Spinal cord (tissue), 10 donors: ENCODE results near the gene SUN1. TPM values are rescaled to one million over a fixed set of nuclear protein-coding genes. Genes with fewer than 3 reads are reported as not detected.
A peak's percentile ranks its signal among the peaks of the same experiment; 100 is the strongest.

Source experiments
- DNase-seq, 6 donors: peaks; one replicate each; pipeline versions ENCODE4 v3.0.0 to v3.0.0-alpha.2; 2013 to 2015; ENCODE audit warnings: low spot score in 6 of 6, low read depth in 4 of 6
- H3K27ac ChIP-seq: one replicate; pipeline ENCODE4 v1.5.1; 2013; ENCODE audit warnings: low read depth, low read length, control low read depth
- H3K27me3 ChIP-seq: one replicate; pipeline ENCODE4 v1.6.1; 2013; ENCODE audit warnings: low read length; ENCODE audit not compliant: control insufficient read depth, insufficient read depth
- H3K36me3 ChIP-seq: one replicate; pipeline ENCODE4 v1.6.1; 2013; ENCODE audit warnings: low read length; ENCODE audit not compliant: control insufficient read depth, insufficient read depth
- H3K4me1 ChIP-seq: one replicate; pipeline ENCODE4 v1.6.1; 2013; ENCODE audit warnings: low read length; ENCODE audit not compliant: control insufficient read depth, insufficient read depth
- H3K4me3 ChIP-seq: one replicate; pipeline ENCODE4 v1.5.1; 2013; ENCODE audit warnings: low read depth, low read length, control low read depth
- H3K9me3 ChIP-seq: one replicate; pipeline ENCODE4 v1.6.1; 2013; ENCODE audit warnings: low read length; ENCODE audit not compliant: control insufficient read depth, insufficient read depth
- WGBS: methylation state at CpG from one replicate; pipeline ENCODE4 v1.1.5; 2013; ENCODE audit warnings: missing lambda C conversion rate; ENCODE audit not compliant: insufficient coverage; 5-methylcytosine and 5-hydroxymethylcytosine counted together
- polyA plus RNA-seq, 2 donors: library from polyadenylated mRNA; unstranded; fragments of 120-200 nt; gene quantifications; one replicate each; pipeline ENCODE4 v1.2.1, GENCODE V29; 2013; ENCODE audit not compliant: insufficient read length in 2 of 2
- total RNA-seq, 2 donors: library from RNA; depleted of rRNA in 1 of 2; stranded (reverse); fragments of 120-200 nt in 1 of 2; fragments of >200 nt in 1 of 2; gene quantifications; one replicate each; pipeline versions ENCODE4 v1.2.3 to v1.2.4, GENCODE V29; 2013 to 2014
- donor health status: healthy.

SUN1 gene
- total and polyA plus RNA-seq, 4 donors = 114 to 185 (median 170) TPM

DNA sequence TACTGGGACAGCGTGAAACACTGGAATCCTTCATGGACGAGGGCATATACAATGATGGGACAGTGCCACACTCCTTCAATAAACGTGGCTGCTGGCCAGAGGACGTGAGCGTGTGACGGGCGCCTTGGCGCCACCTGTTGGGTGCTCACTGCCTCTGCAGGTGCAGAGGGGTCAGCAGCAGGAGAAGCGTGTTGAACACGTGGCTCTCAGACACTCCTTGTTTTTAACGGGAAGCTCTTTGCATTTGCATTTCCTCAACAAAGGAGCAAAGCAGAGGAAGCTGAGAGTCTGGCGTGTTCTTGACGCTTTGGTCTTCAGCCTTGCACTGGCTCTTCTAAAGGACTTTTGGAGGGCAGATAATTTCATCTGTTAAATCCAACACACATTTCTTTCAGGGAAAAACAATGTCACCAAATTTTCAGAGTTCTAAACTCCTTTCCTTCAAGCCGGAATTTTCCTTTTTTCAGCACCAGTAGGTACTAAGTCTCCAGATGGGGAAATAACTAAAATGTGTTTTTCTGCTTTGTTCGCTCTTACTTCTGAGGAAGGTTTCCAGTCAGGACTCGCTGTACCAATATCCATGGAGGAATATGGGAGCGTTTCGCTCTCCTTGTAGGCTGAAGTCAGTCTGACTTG, 41.2 kb downstream of the SUN1 start:
- H3K27ac ChIP-seq = peak overlapping the region; percentile 57
- no peak overlapping the region for H3K4me3 ChIP-seq
- WGBS = 25% methylated on average over 17 of the region's 18 CpGs
- H3K36me3 ChIP-seq = peaks cover 64% of the 10 kb centered on the region
- no peaks in the 10 kb centered on the region for H3K9me3 ChIP-seq
- no peaks in the 10 kb centered on the region for H3K27me3 ChIP-seq
- peak in 5 of 6 donors; percentile 33 to 88 (median 59) for DNase-seq
- peaks cover 20% of the 10 kb centered on the region for H3K4me1 ChIP-seq

DNA sequence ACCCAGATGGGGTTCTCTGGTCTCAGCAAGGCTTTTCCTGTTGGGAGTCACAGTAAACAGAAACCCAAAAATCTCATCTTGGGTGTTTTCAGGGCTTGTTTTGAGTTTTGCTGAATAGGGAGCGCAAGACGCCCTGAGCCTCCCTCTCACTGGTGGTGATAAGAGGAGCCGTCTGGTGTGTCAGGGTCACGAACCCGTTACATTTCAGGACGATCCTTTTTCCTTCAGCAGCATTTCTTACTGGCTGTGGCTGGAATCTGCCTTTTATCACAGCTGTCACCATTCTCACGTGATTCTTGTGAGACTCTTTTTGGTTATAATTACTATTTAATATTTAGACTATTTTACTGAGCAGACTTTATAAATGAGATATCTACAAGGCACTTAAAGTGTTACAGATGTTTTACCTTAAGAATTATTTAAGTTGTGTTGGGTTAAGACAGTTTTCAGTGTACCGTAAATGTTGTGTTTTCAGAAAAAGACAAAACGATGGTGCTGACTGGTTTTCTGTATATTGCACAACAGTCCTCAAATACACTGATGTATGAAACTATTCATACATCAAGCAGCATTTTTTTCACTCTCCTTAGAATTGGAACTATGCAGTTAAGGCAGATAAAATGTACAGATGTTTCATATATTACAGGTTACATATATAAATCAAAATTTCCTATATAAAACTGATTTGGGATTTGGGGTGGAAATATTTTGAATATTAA, 41.9 kb downstream of the SUN1 start:
- peaks cover 66% of the 10 kb centered on the region for H3K36me3 ChIP-seq
- H3K4me1 ChIP-seq = peaks cover 27% of the 10 kb centered on the region
- 60% methylated on average over 1 of the region's 9 CpGs for WGBS
- H3K27me3 ChIP-seq = no peaks in the 10 kb centered on the region
- H3K4me3 ChIP-seq = no peak overlapping the region
- DNase-seq = no peak
- H3K27ac ChIP-seq = peak overlapping the region; percentile 57
- H3K9me3 ChIP-seq = no peaks in the 10 kb centered on the region

DNA sequence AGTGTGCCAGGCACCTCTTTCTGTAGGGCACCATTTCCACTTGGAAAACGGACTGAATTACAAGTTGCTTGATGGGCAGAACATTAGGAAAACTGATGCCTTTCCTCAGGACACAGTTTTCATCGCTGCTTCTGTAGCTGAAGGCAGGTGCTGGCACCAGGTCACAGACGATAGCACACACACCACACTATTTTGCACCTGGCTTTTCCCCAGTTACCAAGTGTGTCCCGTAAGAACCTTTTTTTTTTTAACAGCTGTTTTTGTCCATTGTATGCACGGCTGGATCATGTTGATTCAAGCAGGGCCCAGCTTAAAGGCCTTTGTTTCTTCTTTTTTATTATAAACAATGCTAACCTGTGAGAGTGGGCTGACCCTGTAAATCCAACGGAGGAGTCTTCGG, 42.8 kb downstream of the SUN1 start:
- H3K4me1 ChIP-seq = peaks cover 29% of the 10 kb centered on the region
- H3K36me3 ChIP-seq = peaks cover 59% of the 10 kb centered on the region
- DNase-seq = no peak
- 81% methylated on average over 6 of the region's 7 CpGs for WGBS
- no peak overlapping the region for H3K4me3 ChIP-seq
- H3K27me3 ChIP-seq = no peaks in the 10 kb centered on the region
- no peak overlapping the region for H3K27ac ChIP-seq
- no peaks in the 10 kb centered on the region for H3K9me3 ChIP-seq

DNA sequence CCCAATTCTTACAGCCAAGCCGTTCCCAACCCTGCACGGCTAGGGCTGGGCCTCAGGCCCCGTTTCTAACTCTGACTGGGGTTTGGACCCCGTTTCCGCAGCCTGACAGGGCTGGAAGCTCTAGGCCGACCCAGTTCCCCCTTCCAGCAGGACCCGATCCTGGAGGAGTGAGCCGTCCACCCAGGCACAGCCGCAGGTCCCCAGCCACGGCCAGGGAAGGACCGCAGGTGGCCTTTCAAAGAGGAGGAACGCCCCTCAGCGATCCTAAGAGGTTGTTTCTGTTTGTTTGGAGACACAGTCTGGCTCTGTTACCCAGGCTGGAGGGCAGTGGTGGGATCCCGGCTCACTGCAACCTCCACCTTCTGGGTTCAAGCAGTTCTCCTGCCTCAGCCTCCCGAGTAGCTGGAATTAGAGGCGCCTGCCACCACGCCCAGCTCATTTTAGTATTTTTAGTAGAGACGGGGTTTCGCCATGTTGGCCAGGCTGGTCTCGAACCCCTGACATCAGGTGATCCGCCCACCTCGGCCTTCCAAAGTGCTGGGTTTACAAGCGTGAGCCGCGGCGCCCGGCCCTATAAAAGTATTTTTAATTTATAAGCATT, 43.3 kb downstream of the SUN1 start:
- Histone ChIP-seq H3K27ac (peak overlapping the region; percentile 69), H3K27me3 (no peaks in the 10 kb centered on the region), H3K4me1 (peaks cover 29% of the 10 kb centered on the region), H3K36me3 (peaks cover 57% of the 10 kb centered on the region), H3K9me3 (no peaks in the 10 kb centered on the region), H3K4me3 (peak overlapping the region; percentile 36)
- no peak for DNase-seq
- WGBS = 87% methylated on average over 14 of the region's 27 CpGs

DNA sequence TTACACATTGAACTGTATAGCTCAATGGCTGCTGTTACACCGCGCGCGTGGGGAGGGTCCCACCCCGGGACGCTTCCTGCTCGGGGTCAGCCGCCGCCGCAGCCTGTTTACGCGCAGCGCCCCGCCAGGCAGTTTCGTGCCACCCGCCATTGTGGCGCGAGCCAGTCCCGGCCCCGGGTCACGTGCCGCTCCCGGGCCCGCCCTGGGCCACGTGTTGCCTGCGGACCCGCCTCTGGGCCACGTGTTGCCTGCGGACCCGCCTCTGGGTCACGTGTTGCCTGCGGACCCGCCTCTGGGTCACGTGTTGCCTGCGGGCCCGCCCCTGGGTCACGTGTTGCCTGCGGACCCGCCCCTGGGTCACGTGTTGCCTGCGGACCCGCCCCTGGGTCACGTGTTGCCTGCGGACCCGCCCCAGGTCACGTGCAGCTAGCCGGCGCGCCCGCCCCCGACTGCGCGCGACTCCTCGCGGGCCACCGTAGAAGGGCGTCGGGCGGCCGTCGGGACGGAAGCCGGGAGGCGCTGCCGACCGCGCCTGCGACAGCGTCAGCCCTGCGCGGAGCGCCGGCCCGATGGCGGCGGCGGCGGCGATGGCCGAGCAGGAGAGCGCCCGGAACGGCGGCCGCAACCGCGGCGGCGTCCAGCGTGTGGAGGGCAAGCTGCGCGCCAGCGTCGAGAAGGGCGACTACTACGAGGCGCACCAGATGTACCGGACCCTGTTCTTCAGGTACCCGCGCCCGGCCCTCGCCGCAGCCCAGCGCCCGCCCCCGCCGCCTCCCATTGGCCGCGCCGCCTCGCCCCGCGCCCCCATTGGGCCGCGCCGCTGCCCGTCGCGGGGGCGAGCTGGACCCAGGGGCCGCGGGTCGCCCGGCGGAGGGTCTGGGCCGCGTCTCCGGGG, 44.0 kb downstream of the SUN1 start, which contains the start of gene GET4:
Gene GET4 (plus strand): TSS at position 478 of the 895 bp plus-strand sequence. CDS start 92 bp downstream, at position 570.
- peak; percentile 80 to 98 (median 88) for DNase-seq
- Histone ChIP-seq H3K9me3 (no peaks in the 10 kb centered on the region), H3K27ac (peak within 1 kb of the TSS; percentile 75), H3K4me1 (peaks cover 29% of the 10 kb centered on the region), H3K4me3 (peak within 1 kb of the TSS; percentile 86), H3K27me3 (no peaks in the 10 kb centered on the region), H3K36me3 (peaks cover 53% of the 10 kb centered on the region)
- under 1% methylated on average over 129 of the region's 129 CpGs for WGBS

DNA sequence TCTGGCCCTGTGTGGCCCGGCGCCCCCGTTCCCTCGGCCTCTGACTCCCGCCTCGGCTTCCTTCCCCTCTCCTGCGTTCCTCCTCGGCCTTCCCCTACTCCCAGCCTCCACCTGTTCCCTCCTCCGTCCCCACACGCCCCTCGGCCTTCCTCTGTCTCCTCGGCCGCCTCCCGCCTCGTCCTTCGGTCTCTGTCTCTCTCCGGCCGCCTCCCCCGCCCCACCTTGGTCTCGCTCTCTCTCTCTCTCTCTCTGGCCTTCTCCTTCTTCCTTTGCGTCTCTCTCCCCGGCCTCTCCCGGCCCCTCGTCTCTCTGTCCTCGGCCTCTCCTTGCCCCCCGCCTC, 44.7 kb downstream of the SUN1 start:
- Histone ChIP-seq H3K27ac (peak overlapping the region; percentile 75), H3K9me3 (no peaks in the 10 kb centered on the region), H3K27me3 (no peaks in the 10 kb centered on the region), H3K4me3 (peak overlapping the region; percentile 86), H3K4me1 (peaks cover 29% of the 10 kb centered on the region), H3K36me3 (peaks cover 48% of the 10 kb centered on the region)
- DNase-seq = no peak
- WGBS = 0% methylated on average over 25 of the region's 26 CpGs

DNA sequence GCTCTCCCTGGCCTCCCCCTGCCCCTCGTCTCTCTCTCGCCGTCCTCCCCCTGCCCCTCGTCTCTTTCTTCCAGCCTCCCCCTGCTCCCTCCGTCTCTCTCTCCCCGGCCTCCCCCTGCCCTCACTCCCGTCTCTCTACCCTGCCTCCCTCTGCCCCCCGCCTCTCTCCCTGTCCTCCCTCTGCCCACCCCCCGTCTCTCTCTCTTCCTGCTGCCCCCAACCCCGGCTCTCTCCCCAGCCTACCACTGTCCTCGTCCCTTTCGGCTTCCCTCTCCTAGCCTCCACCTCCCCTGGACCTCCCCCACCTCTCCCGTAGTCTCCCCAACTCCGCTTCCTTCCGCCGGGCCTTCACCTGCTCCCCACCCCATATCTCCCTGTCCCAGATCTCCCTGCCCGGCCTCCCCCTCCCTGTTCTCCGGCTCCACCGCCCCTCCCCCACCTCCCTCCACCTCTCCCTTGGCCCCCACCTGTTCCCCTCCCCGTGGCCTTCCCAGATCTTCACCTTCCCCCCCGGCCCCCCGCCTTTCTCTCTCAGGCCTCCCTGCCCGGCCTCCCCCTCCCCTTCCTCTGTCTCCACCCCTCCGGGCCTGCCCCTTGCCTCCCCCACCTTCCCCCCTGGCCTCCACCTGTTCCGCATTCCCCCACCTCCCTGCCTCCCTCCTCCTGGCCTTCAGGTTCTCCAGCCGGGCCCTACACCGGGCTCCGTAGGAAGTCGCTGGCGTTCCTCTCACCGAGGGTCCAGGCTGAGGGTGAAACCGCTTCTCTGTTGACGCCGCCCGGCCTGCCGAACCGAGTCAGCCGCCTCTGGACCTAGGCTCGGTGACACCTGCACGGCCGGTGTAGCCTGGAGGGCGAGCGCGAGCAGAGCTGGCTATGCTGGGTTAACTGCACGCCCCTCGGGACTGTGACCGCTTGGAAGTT, 45.3 kb downstream of the SUN1 start:
- H3K27ac ChIP-seq = peak overlapping the region; percentile 75
- WGBS = 26% methylated on average over 28 of the region's 47 CpGs

DNA sequence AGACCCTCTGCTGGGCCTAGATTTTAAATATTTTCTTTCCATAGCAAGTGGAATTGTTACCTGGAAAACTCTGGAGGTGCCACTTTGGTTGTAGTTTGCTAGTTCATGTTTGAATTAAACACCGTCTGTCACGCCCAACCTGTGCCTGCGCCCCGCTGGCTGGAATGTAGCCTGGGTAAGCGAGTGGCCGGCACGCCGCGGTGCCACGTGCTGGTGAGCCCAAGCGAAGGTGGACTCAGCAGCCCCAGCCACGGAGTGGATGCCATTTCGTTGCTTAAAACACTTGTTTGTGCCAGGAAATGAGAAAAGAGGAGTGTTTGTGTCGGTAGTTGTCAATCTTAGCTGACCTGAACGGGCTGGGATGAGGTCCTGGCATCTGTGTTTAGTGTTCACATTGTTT, 46.8 kb downstream of the SUN1 start:
- H3K4me3 ChIP-seq = no peak overlapping the region
- DNase-seq = no peak

More for the DNA sequence above, 45.3 kb downstream of the SUN1 start:
- H3K36me3 ChIP-seq = peaks cover 45% of the 10 kb centered on the region
- H3K27me3 ChIP-seq = no peaks in the 10 kb centered on the region
- peak overlapping the region; percentile 86 for H3K4me3 ChIP-seq
- H3K4me1 ChIP-seq = peaks cover 29% of the 10 kb centered on the region
- no peaks in the 10 kb centered on the region for H3K9me3 ChIP-seq
- DNase-seq = no peak

More for the DNA sequence above, 46.8 kb downstream of the SUN1 start:
- H3K27me3 ChIP-seq = no peaks in the 10 kb centered on the region
- 92% methylated on average over 15 of the region's 15 CpGs for WGBS
- peaks cover 36% of the 10 kb centered on the region for H3K4me1 ChIP-seq
- peaks cover 49% of the 10 kb centered on the region for H3K36me3 ChIP-seq
- H3K9me3 ChIP-seq = no peaks in the 10 kb centered on the region
- H3K27ac ChIP-seq = no peak overlapping the region
